Omental fat pad (tissue), 4 donors: ENCODE results near the gene DENND4C. TPM values are rescaled to one million over a fixed set of nuclear protein-coding genes. Genes with fewer than 3 reads are reported as not detected.
"Not testable (repeated sequence)": the region's sequence is repeated elsewhere in the genome, so short reads cannot be mapped to it uniquely, and the experiment has no call there.

Experiments used
- ATAC-seq: fragments of 150-250 bp; one replicate; pipeline ENCODE4 v1.9.1; 2016; ENCODE audit warnings: mild to moderate bottlenecking, moderate library complexity; ENCODE audit not compliant: low FRiP score
- DNase-seq: peaks from one replicate; pipeline ENCODE4 v3.0.0-alpha.2; 2019; ENCODE audit warnings: low spot score
- total RNA-seq, 4 donors: library from RNA; depleted of rRNA; stranded (reverse); fragments of >200 nt; gene quantifications; one replicate each; pipeline ENCODE4 v1.1.0, GENCODE V29; 2016
- TF ChIP-seq, protein P1 (sequence below), 3 donors: fragments of 450-650 bp; IDR thresholded peaks; one replicate each; pipeline ENCODE4 v1.5.1; 2016 to 2017; ENCODE audit warnings: antibody characterized with exemption in 3 of 3, mild to moderate bottlenecking in 3 of 3, moderate library complexity in 2 of 3

The DENND4C gene
- total RNA-seq, 4 donors from 2014 or later = 80.0 to 133 (median 113) TPM

DNA sequence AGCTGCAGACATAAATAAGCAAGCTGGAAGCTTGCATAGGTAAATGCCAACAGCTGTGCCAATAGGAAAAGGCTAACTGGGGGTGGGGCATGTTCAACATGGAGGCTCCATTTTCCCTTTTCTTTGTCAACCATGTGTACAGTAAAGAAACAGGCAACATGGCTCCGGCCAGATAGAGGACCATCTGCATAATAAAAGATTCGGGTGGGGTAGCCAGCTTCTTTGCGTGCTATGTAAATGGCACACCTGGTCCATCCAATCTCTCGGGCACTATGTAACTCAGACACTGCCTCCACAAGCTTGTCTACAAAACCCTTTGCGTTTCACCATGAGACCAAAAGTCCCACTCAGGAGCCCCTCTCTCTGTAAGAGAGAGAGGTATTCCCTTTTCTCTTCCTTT is 41.7 kb upstream of the DENND4C start:
- DNase-seq (no peak), ATAC-seq (no peak)
- TF ChIP-seq, protein P1, sequence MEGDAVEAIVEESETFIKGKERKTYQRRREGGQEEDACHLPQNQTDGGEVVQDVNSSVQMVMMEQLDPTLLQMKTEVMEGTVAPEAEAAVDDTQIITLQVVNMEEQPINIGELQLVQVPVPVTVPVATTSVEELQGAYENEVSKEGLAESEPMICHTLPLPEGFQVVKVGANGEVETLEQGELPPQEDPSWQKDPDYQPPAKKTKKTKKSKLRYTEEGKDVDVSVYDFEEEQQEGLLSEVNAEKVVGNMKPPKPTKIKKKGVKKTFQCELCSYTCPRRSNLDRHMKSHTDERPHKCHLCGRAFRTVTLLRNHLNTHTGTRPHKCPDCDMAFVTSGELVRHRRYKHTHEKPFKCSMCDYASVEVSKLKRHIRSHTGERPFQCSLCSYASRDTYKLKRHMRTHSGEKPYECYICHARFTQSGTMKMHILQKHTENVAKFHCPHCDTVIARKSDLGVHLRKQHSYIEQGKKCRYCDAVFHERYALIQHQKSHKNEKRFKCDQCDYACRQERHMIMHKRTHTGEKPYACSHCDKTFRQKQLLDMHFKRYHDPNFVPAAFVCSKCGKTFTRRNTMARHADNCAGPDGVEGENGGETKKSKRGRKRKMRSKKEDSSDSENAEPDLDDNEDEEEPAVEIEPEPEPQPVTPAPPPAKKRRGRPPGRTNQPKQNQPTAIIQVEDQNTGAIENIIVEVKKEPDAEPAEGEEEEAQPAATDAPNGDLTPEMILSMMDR (IDR thresholded peaks at IDR 0.05) = no peak

DNA sequence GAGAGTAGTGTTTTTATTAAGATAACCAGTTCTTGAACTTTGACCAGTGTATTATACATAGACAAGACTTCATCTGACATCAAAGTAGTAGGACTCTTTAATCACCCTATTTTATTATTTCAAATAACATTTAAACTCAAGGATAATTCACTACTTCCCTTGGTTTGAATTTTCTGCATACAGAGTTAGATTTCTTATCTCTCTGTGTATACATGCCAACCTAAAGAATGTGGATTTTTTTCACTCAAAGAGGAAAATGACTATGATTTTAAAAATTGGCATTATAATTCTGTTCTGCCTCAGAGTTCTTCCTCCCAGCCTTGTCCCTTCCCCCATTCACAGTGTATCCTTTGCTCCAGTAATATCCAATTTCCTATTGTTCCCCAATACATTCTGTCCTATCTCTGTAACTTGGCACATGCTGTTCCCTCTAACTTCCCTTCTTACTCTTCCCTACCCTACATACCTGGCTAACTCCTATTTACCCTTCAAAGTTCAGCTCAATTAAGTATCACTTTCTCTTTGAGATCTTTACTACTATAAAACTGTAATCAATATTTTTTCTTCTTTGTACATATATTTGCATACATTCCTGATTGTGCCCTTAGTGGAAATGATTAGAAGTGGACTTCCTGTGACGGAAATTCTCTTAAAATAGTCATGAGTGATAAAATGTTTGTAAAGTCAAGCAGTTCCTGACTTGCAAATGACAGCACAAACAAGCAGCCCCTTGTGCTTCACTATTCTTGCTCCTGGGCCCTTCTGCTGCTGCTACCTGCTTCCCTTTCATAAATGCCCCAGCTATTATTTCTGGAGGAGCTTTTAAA is 38.1 kb upstream of the DENND4C start:
- ATAC-seq = no peak
- TF ChIP-seq, protein P1 (IDR thresholded peaks at IDR 0.05) = no peak
- DNase-seq = no peak

DNA sequence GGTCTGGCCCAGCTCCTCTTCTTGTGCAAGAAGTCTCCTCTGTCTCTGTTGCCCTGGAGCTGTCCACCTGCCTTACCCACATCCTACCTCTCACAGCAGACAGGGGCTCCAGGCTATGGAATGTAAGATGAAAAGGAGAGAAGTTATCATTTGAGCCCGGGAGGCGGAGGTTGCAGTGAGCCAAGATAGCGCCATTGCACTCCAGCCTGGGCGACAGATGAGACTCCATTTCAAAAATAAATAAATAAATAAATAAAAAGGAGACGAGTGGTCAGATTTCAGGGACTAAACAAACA is 37.5 kb upstream of the DENND4C start:
- TF ChIP-seq, protein P1 (IDR thresholded peaks at IDR 0.05) = no peak
- ATAC-seq (no peak), DNase-seq (no peak)

DNA sequence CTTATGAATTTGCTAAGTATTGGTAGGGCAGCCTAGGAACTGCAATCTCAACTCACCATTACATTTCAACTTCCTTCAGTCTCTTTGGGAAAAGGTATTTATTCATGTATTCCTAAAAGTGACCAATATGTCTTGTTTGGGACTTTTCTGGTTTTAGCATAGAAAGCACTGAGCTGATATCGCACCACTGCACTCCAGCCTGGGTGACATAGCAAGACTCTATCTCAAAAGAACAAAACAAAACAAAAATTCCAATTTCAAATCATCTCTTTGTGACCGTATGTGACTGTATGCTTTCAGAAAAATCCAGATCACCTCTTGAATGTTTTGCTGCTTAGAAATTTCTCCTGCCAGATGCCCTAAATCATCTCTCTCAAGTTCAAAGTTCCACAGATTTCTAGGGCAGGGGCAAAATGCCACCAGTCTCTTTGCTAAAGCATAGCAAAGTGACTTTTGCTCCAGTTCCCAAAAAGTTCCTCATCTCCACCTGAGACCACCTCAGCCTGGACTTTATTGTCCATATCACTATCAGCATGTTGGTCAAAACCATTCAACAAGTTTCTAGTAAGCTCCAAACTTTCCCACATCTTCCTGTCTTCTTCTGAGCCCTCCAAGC is 37.0 kb upstream of the DENND4C start:
- ATAC-seq, DNase-seq: not testable (repeated sequence)

DNA sequence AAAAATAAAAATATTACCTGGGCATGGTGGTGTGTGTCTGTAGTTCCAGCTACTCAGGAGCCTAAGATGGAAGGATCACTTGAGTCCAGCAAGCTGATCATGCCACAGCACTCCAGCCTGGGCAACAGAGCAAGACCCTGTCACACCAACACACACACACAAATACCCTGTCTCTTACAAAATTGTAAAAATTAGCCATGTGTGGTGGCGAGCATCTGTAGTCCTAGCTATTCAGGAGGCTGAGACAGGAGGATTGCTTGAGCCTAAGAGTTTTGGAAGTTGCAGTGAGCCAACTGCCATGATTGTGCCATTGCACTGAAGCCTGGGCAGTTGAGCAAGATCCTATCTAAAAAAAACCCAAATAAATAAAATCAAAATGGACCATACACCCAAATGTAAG is 32.1 kb upstream of the DENND4C start:
- no peak for ATAC-seq
- no peak for DNase-seq
- TF ChIP-seq, protein P1 (IDR thresholded peaks at IDR 0.05) = no peak

DNA sequence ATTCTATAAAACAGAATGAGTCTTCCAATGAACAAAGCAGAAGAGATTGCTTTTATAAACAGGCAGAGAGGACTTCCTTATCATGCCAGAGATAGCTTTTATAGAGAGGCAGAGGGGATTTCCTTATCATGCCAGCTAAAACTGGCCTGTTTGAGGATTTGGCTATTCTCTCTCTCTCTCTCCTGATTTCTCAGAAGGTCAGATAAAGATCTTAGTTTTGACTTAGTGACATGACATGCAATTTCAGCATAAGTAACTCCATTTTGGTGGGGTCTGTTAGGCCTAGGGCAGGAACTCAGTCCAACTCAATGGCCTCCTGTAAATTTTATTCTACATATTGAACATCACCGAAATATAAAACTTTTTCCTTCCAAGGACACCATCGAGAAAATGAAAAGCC is 31.5 kb upstream of the DENND4C start:
- no peak for ATAC-seq
- TF ChIP-seq, protein P1 (IDR thresholded peaks at IDR 0.05) = no peak

DNA sequence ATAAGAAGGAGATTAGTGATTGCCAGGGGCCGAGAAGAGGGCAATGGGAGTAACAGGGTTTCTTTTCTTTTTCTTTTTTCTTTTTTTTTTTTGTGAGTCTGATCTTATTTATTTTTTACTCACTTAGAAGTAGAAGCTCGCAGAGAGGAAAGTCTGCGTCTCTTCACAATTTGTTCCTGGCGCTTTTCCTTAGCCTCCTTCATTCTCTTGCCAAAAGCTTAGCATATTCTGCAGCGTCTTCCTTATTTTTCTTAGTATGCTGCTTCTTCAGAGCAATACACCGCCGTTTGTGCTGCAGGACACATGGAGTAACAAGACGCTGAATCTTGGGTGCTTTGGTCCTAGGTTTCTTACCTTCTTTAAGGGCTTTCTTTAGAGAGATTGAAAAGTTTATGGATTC is 30.3 kb upstream of the DENND4C start:
- DNase-seq (no peak), ATAC-seq (no peak)
- TF ChIP-seq, protein P1 (IDR thresholded peaks at IDR 0.05) = no peak

More for the DNA sequence above, 31.5 kb upstream of the DENND4C start:
- no peak for DNase-seq
